RCC 7860 (cell line): ENCODE measurements around the gene RSU1.

Experiments used
- DNase-seq: peaks from one replicate; pipeline ENCODE4 v3.0.0-alpha.2; 2015; ENCODE audit warnings: low spot score
- FAIRE-seq: peaks from 2 replicates; lab custom pipeline; 2012; peaks lifted over from hg19 to GRCh38; lab: Jason Lieb, UNC

RSU1 gene

GRCh38 chr10:16612115-16612980 is 204.9 kb downstream of the RSU1 start:
- DNase-seq: no peak
- no peak for FAIRE-seq

GRCh38 chr10:16611037-16611436 is 206.2 kb downstream of the RSU1 start:
- FAIRE-seq (no peak), DNase-seq (no peak)

GRCh38 chr10:16609211-16609610 is 208.0 kb downstream of the RSU1 start:
- DNase-seq (no peak), FAIRE-seq (no peak)

GRCh38 chr10:16606923-16607322 is 210.3 kb downstream of the RSU1 start:
- FAIRE-seq (no peak), DNase-seq (no peak)

- DNase-seq: no peak
- FAIRE-seq: no peak
These were observed 210.8 kb downstream of the RSU1 start for GRCh38 chr10:16606421-16606820.

- DNase-seq (no peak), FAIRE-seq (no peak)
These were observed 213.9 kb downstream of the RSU1 start for GRCh38 chr10:16603308-16603707.

GRCh38 chr10:16602104-16602775 is 215.0 kb downstream of the RSU1 start:
- FAIRE-seq (no peak), DNase-seq (no peak)

GRCh38 chr10:16599662-16600061 is 217.6 kb downstream of the RSU1 start:
- FAIRE-seq (no peak), DNase-seq (no peak)

- no peak for DNase-seq
- no peak for FAIRE-seq
These were observed 219.6 kb downstream of the RSU1 start for GRCh38 chr10:16597656-16598055.

GRCh38 chr10:16592378-16592777 is 224.8 kb downstream of the RSU1 start:
- DNase-seq: no peak

GRCh38 chr10:16586358-16587138 is 230.7 kb downstream of the RSU1 start:
- no peak for FAIRE-seq

More at GRCh38 chr10:16592378-16592777, 224.8 kb downstream of the RSU1 start:
- FAIRE-seq: no peak

GRCh38 chr10:16585103-16585502 is 232.1 kb downstream of the RSU1 start:
- no peak for FAIRE-seq
- DNase-seq: no peak

More at GRCh38 chr10:16586358-16587138, 230.7 kb downstream of the RSU1 start:
- no peak for DNase-seq

GRCh38 chr10:16583382-16583781 is 233.8 kb downstream of the RSU1 start:
- DNase-seq: no peak
- FAIRE-seq: no peak

GRCh38 chr10:16581202-16581601 is 236.0 kb downstream of the RSU1 start:
- no peak for FAIRE-seq

GRCh38 chr10:16570731-16571130 is 246.5 kb downstream of the RSU1 start:
- DNase-seq: no peak
- FAIRE-seq: no peak

More at GRCh38 chr10:16581202-16581601, 236.0 kb downstream of the RSU1 start:
- no peak for DNase-seq

- no peak for FAIRE-seq
- DNase-seq: no peak
These were observed 250.9 kb downstream of the RSU1 start for GRCh38 chr10:16566202-16566805.

- DNase-seq (no peak), FAIRE-seq (no peak)
These were observed 251.6 kb downstream of the RSU1 start for GRCh38 chr10:16565604-16566003.

- FAIRE-seq: no peak
- DNase-seq: no peak
These were observed 254.3 kb downstream of the RSU1 start for GRCh38 chr10:16562891-16563290.

GRCh38 chr10:16559236-16559773 is 257.9 kb downstream of the RSU1 start:
- no peak for FAIRE-seq
- no peak for DNase-seq

- FAIRE-seq: no peak
- DNase-seq: no peak
These were observed 269.3 kb downstream of the RSU1 start for GRCh38 chr10:16547973-16548372.
